Inflammatory macrophage treated with lipopolysaccharide for 4 hours (primary cell): ENCODE measurements around the gene MINK1.

Experiments used
- DNase-seq: peaks from one replicate; pipeline ENCODE4 v3.0.0-alpha.2; 2020

MINK1 gene

GRCh38 chr17:4879601-4880000 is 46.5 kb downstream of the MINK1 start:
- DNase-seq = peak; percentile 90

GRCh38 chr17:4880857-4881256 is 47.7 kb downstream of the MINK1 start:
- no peak for DNase-seq

- peak; percentile 43 for DNase-seq
These were observed 48.8 kb downstream of the MINK1 start for GRCh38 chr17:4881761-4882555.

GRCh38 chr17:4884489-4884888 is 51.3 kb downstream of the MINK1 start:
- no peak for DNase-seq

GRCh38 chr17:4886830-4887229 is 53.7 kb downstream of the MINK1 start:
- no peak for DNase-seq

GRCh38 chr17:4887581-4887980 is 54.4 kb downstream of the MINK1 start:
- no peak for DNase-seq

GRCh38 chr17:4891411-4892410 is 58.6 kb downstream of the MINK1 start:
- no peak for DNase-seq

GRCh38 chr17:4892499-4893221 is 59.5 kb downstream of the MINK1 start:
- no peak for DNase-seq

GRCh38 chr17:4893272-4893671 is 60.1 kb downstream of the MINK1 start:
- no peak for DNase-seq

GRCh38 chr17:4893721-4894560 is 60.8 kb downstream of the MINK1 start:
- DNase-seq = no peak

- no peak for DNase-seq
These were observed 62.0 kb downstream of the MINK1 start for GRCh38 chr17:4895121-4895520.

- DNase-seq = peak; percentile 74
These were observed 62.7 kb downstream of the MINK1 start for GRCh38 chr17:4895657-4896331.

GRCh38 chr17:4896332-4897197 is 63.4 kb downstream of the MINK1 start:
- DNase-seq = no peak

- no peak for DNase-seq
These were observed 64.1 kb downstream of the MINK1 start for GRCh38 chr17:4897198-4897687.

- no peak for DNase-seq
These were observed 64.6 kb downstream of the MINK1 start for GRCh38 chr17:4897785-4898184.

GRCh38 chr17:4898351-4898750 is 65.2 kb downstream of the MINK1 start:
- no peak for DNase-seq

GRCh38 chr17:4898927-4899326 is 65.8 kb downstream of the MINK1 start:
- no peak for DNase-seq

GRCh38 chr17:4899341-4900230 is 66.4 kb downstream of the MINK1 start, which contains the start of gene C17orf107:
C17orf107 (plus strand) TSS chr17:4899536; CDS start chr17:4899763, 227 bp downstream.
- DNase-seq = peak; percentile 99
